Measurements from ENCODE around the gene ANKRD11.

The ANKRD11 gene

DNA sequence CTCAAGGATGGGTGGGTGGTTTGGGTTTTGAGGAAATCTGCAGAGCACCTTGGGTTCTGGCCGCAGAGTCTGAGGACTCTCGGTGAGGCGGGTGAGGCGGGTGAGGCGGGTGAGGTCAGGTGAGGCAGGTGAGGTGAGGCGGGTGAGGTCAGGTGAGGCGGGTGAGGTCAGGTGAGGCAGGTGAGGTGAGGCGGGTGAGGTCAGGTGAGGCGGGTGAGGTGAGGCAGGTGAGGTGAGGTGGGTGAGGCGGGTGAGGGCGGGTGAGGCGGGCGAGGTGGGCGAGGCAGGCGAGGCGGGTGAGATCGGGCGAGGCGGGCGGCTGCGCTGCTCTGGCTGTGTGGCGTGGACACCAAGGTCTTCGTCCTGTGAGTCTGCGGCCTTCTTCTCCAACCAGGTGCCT lies 46.0 kb upstream of the ANKRD11 start:
- Histone ChIP-seq H4K20me1 (ENCODE audit: insufficient read depth) (no peaks in the 10 kb centered on the region), H3K4me1 (ENCODE audit: low read depth, poor library complexity, severe bottlenecking) (no peaks in the 10 kb centered on the region), H2AFZ (ENCODE audit: low read depth) (no peak overlapping the region), H3K27ac (no peak overlapping the region), H3K27me3 (ENCODE audit: insufficient read depth, low read depth) (no peaks in the 10 kb centered on the region), H3K4me3 (IDR thresholded peaks at IDR 0.05; ENCODE audit: insufficient read depth, low read depth, low read length) (no peak overlapping the region), H3K79me2 (ENCODE audit: insufficient read depth, low read depth) (no peaks in the 10 kb centered on the region; the same call in 1 of the 2 replicates), H3K4me2 (no peak overlapping the region), H3K36me3 (ENCODE audit: insufficient read depth) (no peaks in the 10 kb centered on the region; the same call in 1 of the 2 replicates), H3K9ac (no peak overlapping the region)
- TF ChIP-seq, protein P1, sequence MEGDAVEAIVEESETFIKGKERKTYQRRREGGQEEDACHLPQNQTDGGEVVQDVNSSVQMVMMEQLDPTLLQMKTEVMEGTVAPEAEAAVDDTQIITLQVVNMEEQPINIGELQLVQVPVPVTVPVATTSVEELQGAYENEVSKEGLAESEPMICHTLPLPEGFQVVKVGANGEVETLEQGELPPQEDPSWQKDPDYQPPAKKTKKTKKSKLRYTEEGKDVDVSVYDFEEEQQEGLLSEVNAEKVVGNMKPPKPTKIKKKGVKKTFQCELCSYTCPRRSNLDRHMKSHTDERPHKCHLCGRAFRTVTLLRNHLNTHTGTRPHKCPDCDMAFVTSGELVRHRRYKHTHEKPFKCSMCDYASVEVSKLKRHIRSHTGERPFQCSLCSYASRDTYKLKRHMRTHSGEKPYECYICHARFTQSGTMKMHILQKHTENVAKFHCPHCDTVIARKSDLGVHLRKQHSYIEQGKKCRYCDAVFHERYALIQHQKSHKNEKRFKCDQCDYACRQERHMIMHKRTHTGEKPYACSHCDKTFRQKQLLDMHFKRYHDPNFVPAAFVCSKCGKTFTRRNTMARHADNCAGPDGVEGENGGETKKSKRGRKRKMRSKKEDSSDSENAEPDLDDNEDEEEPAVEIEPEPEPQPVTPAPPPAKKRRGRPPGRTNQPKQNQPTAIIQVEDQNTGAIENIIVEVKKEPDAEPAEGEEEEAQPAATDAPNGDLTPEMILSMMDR (conservative IDR thresholded peaks at IDR 0.05; ENCODE audit: low read depth, low read length), result no peak

DNA sequence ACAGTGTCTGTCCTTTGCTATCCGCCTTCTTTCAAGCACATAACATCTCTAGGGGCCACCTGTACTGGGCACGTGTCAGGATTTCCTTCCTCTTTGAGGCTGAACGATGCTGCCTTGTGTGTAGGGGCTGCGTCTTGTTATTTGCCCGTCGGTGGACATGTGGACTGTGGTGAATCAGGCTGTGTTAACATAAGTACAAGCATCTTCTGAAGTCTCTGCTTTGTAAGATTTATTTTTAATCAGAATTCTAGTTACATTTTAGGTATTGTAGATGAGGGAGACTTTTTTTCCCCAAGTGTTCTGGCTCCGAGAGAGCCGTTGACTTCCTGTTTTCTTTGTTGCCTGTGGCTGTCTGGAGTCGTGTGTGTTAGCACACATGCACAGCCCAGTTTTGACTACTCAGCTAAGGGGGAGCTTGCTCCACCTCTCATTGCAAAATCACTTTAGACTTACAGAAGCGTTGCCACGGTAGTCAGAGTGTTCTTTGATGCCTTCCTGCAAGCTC lies 43.9 kb upstream of the ANKRD11 start:
- TF ChIP-seq, protein P1 (conservative IDR thresholded peaks at IDR 0.05; ENCODE audit: low read depth, low read length), result no peak
- H3K79me2 ChIP-seq (ENCODE audit: insufficient read depth, low read depth), result no peaks in the 10 kb centered on the region; the same call in 1 of the 2 replicates
- H3K36me3 ChIP-seq (ENCODE audit: insufficient read depth), result peaks cover under 1% of the 10 kb centered on the region; the same call in 1 of the 2 replicates
- H3K27ac ChIP-seq, result no peak overlapping the region
- no peaks in the 10 kb centered on the region for H3K4me1 ChIP-seq (ENCODE audit: low read depth, poor library complexity, severe bottlenecking)
- H3K4me2 ChIP-seq, result no peak overlapping the region
- no peak overlapping the region for H3K9ac ChIP-seq
- no peaks in the 10 kb centered on the region for H3K27me3 ChIP-seq (ENCODE audit: insufficient read depth, low read depth)
- no peak overlapping the region for H3K4me3 ChIP-seq (IDR thresholded peaks at IDR 0.05; ENCODE audit: insufficient read depth, low read depth, low read length)
- no peak overlapping the region for H2AFZ ChIP-seq (ENCODE audit: low read depth)
- no peaks in the 10 kb centered on the region for H4K20me1 ChIP-seq (ENCODE audit: insufficient read depth)

DNA sequence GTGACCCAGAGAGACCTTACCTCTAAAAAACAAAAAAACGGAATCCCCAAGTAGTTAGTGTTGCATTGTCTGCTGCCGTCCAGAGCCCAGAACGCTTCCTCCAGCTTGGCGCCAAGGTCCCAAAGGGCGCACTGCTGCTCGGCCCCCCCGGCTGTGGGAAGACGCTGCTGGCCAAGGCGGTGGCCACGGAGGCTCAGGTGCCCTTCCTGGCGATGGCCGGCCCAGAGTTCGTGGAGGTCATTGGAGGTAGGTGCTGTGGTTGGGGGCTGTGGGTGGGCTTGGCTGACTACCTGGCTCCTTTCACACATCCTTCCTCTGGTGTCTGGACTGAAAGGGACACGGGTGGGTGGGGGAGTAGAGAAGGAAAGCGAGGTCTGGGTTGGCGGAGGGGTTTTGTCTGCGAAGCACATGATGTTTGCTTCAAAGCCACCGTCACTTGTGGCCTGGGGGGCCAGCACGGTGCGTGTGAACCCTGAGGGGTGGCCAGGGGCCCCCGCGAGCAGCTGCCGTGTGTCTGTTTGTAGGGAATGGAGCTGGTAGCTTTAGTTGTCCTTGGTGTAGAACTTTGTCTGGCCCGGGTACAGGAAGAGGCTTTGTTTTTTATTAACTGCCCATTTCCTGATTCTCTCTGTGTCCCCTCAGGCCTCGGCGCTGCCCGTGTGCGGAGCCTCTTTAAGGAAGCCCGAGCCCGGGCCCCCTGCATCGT lies 41.6 kb upstream of the ANKRD11 start:
- H3K27ac ChIP-seq, result no peak overlapping the region
- H3K4me3 ChIP-seq (IDR thresholded peaks at IDR 0.05; ENCODE audit: insufficient read depth, low read depth, low read length), result no peak overlapping the region
- no peaks in the 10 kb centered on the region; the same call in 1 of the 2 replicates for H3K79me2 ChIP-seq (ENCODE audit: insufficient read depth, low read depth)
- no peaks in the 10 kb centered on the region for H3K27me3 ChIP-seq (ENCODE audit: insufficient read depth, low read depth)
- H3K4me2 ChIP-seq, result no peak overlapping the region
- H3K9ac ChIP-seq, result no peak overlapping the region
- H3K36me3 ChIP-seq (ENCODE audit: insufficient read depth), result peaks cover 5% of the 10 kb centered on the region; the same call in 1 of the 2 replicates
- no peaks in the 10 kb centered on the region for H4K20me1 ChIP-seq (ENCODE audit: insufficient read depth)
- H3K4me1 ChIP-seq (ENCODE audit: low read depth, poor library complexity, severe bottlenecking), result no peaks in the 10 kb centered on the region
- TF ChIP-seq, protein P1 (conservative IDR thresholded peaks at IDR 0.05; ENCODE audit: low read depth, low read length), result no peak
- H2AFZ ChIP-seq (ENCODE audit: low read depth), result no peak overlapping the region

DNA sequence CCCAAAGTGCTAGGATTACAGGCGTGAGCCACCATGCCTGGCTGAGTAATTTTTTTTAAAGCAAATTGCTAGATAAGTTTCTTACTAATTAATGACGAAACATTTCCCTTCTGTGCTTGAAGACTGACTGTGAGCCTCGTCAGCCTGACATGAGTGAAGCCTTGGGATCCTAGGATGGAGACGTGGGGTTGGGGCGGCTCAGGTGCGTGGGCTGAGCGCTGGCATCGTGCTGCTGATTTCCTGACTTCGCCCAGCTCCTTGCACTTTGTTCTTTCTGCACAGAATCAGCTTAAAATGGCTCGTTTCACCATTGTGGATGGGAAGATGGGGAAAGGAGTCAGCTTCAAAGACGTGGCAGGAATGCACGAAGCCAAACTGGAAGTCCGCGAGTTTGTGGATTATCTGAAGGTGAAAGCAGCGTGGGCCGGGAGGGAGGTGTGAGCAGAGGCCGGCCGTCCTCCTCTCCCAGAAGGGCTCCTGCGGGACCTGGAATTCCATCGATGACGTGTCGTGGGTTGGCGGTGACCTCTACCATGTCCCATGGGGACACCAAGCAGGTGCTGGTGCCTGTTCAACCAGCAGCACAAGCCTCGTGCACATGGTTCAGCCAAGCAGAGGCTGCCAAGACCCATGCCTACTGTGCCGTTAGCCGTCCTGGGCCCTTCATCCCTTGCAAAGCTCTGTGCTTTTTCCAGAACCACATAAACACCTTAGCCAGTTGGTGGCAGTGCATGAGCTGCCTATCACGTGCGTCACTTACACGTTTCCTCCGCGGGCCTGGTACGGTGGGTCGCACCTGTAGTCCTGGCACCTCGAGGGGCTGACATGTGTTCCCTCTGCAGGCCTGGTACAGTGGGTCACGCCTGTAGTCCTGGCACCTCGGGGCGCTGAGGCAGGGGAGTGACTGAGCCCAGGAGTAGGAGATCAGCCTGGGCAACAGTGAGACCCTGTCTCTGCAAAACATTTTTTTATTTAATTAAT lies 40.3 kb upstream of the ANKRD11 start:
- peaks cover 9% of the 10 kb centered on the region for H3K4me1 ChIP-seq (ENCODE audit: low read depth, poor library complexity, severe bottlenecking)
- no peak overlapping the region for H3K4me2 ChIP-seq
- no peak overlapping the region for H2AFZ ChIP-seq (ENCODE audit: low read depth)
- H3K9ac ChIP-seq, result no peak overlapping the region
- no peak overlapping the region for H3K4me3 ChIP-seq (IDR thresholded peaks at IDR 0.05; ENCODE audit: insufficient read depth, low read depth, low read length)
- peaks cover 4% of the 10 kb centered on the region; the same call in 1 of the 2 replicates for H3K79me2 ChIP-seq (ENCODE audit: insufficient read depth, low read depth)
- H3K27me3 ChIP-seq (ENCODE audit: insufficient read depth, low read depth), result no peaks in the 10 kb centered on the region
- H3K36me3 ChIP-seq (ENCODE audit: insufficient read depth), result peaks cover 5% of the 10 kb centered on the region; the same call in 1 of the 2 replicates
- TF ChIP-seq, protein P1 (conservative IDR thresholded peaks at IDR 0.05; ENCODE audit: low read depth, low read length), result no peak
- no peaks in the 10 kb centered on the region for H4K20me1 ChIP-seq (ENCODE audit: insufficient read depth)
- H3K27ac ChIP-seq, result no peak overlapping the region

Measured in KMS-11 (cell line).